ENCODE data around the gene IMPA2. TPM values are rescaled to one million over a fixed set of nuclear protein-coding genes. Genes with fewer than 3 reads are reported as not detected.

The IMPA2 gene
- total and polyA plus RNA-seq, 11 donors, result 18.1 to 73.0 (median 40.8) TPM

DNA sequence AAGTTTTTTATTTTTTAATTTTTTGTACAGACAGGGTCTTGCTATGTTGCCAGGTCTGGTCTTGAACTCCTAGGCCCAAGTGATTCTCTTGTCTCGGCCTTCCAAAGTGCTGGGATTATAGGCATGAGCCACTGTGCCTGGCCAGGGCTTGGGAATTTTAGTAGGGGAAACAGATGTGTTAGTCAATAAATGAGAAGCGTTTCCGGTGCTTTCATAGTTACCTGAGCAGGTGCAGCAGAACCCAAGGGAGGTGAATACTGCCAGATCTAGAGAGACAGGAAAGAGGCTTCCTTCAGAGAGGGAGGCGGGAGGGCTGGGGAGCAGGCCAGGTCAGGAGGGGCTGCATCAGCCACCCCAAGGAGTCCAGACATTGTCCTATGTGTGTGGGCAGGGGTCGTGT is 30.5 kb upstream of the IMPA2 start:
- intact Hi-C loops (cut with DNase I), result no loop called here
- no peak for DNase-seq
- peaks cover 0 to 31% (median 13%) of the 10 kb centered on the region in 12 donors for H3K4me1 ChIP-seq
- H3K36me3 ChIP-seq, result no peaks in the 10 kb centered on the region
- TF ChIP-seq, protein P1, sequence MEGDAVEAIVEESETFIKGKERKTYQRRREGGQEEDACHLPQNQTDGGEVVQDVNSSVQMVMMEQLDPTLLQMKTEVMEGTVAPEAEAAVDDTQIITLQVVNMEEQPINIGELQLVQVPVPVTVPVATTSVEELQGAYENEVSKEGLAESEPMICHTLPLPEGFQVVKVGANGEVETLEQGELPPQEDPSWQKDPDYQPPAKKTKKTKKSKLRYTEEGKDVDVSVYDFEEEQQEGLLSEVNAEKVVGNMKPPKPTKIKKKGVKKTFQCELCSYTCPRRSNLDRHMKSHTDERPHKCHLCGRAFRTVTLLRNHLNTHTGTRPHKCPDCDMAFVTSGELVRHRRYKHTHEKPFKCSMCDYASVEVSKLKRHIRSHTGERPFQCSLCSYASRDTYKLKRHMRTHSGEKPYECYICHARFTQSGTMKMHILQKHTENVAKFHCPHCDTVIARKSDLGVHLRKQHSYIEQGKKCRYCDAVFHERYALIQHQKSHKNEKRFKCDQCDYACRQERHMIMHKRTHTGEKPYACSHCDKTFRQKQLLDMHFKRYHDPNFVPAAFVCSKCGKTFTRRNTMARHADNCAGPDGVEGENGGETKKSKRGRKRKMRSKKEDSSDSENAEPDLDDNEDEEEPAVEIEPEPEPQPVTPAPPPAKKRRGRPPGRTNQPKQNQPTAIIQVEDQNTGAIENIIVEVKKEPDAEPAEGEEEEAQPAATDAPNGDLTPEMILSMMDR (IDR thresholded peaks at IDR 0.05), result no peak
- no peak for TF ChIP-seq POLR2A (IDR thresholded peaks at IDR 0.05)
- H3K4me3 ChIP-seq, result no peak overlapping the region
- H3K27me3 ChIP-seq, result no peaks in the 10 kb centered on the region
- H3K27ac ChIP-seq, result no peak overlapping the region
- ATAC-seq, result no peak
- 78 to 88% (median 82%) methylated on average over 5 of the region's 5 CpGs for WGBS, 4 donors
- H3K9me3 ChIP-seq, result no peaks in the 10 kb centered on the region

- 69 to 75% (median 73%) methylated on average over 9 of the region's 9 CpGs for WGBS, 4 donors
- Histone ChIP-seq H3K36me3 (no peaks in the 10 kb centered on the region), H3K27me3 (no peaks in the 10 kb centered on the region), H3K4me3 (no peak overlapping the region), H3K9me3 (peaks cover 0 to under 1% (median 0%) of the 10 kb centered on the region in 12 donors), H3K27ac (no peak overlapping the region), H3K4me1 (peaks cover 0 to 25% (median 11%) of the 10 kb centered on the region in 12 donors)
- TF ChIP-seq POLR2A (IDR thresholded peaks at IDR 0.05), result no peak
- TF ChIP-seq, protein P1 (IDR thresholded peaks at IDR 0.05), result no peak
- intact Hi-C loops (cut with DNase I), result no loop called here
- ATAC-seq, result no peak
- DNase-seq, result no peak
Observed at GRCh38 chr18:11951390-11951851, 29.9 kb upstream of the IMPA2 start.

DNA sequence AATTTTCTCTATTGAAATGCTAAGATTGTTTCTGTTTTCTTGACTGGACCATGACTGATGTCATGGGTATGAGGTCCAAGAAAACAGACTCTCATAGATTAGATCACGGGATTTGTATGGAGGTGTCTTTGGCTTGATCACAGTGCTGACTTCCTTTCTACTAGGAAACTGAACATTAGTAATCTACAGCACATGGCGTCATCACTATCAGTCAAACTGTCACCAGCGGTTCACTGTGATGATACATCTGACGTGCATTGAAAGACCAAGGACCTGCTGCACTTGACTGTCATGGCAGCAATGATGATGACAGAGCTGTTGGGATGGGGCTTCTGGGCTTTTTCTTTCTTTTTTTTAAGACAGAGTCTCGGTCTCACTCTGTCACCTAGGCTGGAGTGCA is 28.2 kb upstream of the IMPA2 start:
- DNase-seq, result no peak
- Histone ChIP-seq H3K36me3 (no peaks in the 10 kb centered on the region), H3K4me1 (peaks cover 0 to 12% (median under 1%) of the 10 kb centered on the region in 12 donors), H3K27ac (peak overlapping the region in 1 of 12 donors; percentile 51), H3K4me3 (no peak overlapping the region), H3K27me3 (no peaks in the 10 kb centered on the region), H3K9me3 (peaks cover 0 to 16% (median 0%) of the 10 kb centered on the region in 12 donors)
- TF ChIP-seq, protein P1 (IDR thresholded peaks at IDR 0.05), result no peak
- TF ChIP-seq POLR2A (IDR thresholded peaks at IDR 0.05), result no peak
- WGBS, 4 donors, result 65 to 74% (median 70%) methylated on average over 5 of the region's 5 CpGs
- no peak for ATAC-seq
- intact Hi-C loops (cut with DNase I), result no loop called here

- DNase-seq (peak in 2 of 5 donors; percentile 68 to 76), ATAC-seq (peak in 1 of 4 donors; percentile 83)
- no peak overlapping the region for H3K4me3 ChIP-seq
- intact Hi-C loops (cut with DNase I), result loop anchor here in 1 of 10 donors (2.0 kb wide), 1 partner anchor 17 kb away; no protein-coding TSS in a partner anchor
- no peaks in the 10 kb centered on the region for H3K36me3 ChIP-seq
- H3K9me3 ChIP-seq, result peaks cover 0 to 16% (median 0%) of the 10 kb centered on the region in 12 donors
- H3K27ac ChIP-seq, result peak overlapping the region in 2 of 12 donors; percentile 60 to 85
- H3K4me1 ChIP-seq, result peaks cover 0 to 12% (median 0%) of the 10 kb centered on the region in 12 donors
- 50 to 60% (median 54%) methylated on average over 8 of the region's 8 CpGs for WGBS, 4 donors
- no peaks in the 10 kb centered on the region for H3K27me3 ChIP-seq
- TF ChIP-seq POLR2A (IDR thresholded peaks at IDR 0.05), result no peak
- TF ChIP-seq, protein P1 (IDR thresholded peaks at IDR 0.05), result no peak
Observed at GRCh38 chr18:11955239-11956029, 25.9 kb upstream of the IMPA2 start.
